HG03108 (cell line): Measurements from ENCODE around the gene ACOT13.
"Not testable (repeated sequence)": the region's sequence is repeated elsewhere in the genome, so short reads cannot be mapped to it uniquely, and the experiment has no call there.

ENCODE experiments used
- ATAC-seq: cut with Tn5 transposase; IDR thresholded peaks from one replicate; pipeline ENCODE4 v1.9.1; 2021; ENCODE audit warnings: moderate library complexity; ENCODE audit not compliant: unreplicated experiment

The ACOT13 gene

DNA sequence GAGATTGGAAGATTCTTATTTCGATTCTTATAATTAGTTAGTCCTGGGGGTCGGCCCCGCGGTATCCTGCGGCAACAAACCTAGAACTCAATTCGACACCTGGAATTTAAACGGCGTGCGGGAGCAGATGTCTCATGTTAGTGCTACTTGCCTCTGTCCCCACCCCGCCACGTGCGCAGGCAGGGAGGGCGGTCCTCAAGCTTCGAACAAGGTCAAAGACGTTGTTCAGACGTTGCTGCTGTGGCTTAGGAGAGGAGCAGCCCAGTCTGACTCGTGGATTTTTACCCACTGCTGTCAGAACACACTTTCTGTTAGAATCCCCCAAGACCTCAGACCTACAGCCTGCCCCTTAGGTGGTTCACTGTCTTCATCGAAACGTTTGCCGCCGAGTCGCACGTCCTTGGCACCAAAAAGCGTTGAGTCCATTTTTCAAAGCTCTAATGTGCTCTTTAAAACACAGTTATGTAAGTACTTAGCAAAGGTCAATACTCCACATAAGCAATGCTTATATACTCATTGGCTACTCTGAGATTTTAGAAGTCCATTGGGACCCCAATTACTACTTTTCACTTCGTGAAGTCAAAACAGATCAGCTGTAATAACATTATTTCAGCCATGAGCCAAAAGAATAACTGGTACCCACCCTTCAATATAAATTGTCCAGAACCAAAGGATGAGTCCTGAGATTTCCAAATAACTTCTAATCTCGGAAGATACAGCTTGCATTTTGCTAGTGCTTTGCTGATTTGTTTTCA, 54.8 kb downstream of the ACOT13 start:
- ATAC-seq = peak; percentile 35

GRCh38 chr6:24723270-24723669, 56.4 kb downstream of the ACOT13 start:
- ATAC-seq = no peak

GRCh38 chr6:24730653-24731052, 63.8 kb downstream of the ACOT13 start:
- not testable (repeated sequence) for ATAC-seq

GRCh38 chr6:24731456-24732134, 64.7 kb downstream of the ACOT13 start:
- ATAC-seq = not testable (repeated sequence)

GRCh38 chr6:24734166-24734565, 67.3 kb downstream of the ACOT13 start:
- no peak for ATAC-seq

- not testable (repeated sequence) for ATAC-seq
These were observed 67.8 kb downstream of the ACOT13 start for GRCh38 chr6:24734710-24735109.

DNA sequence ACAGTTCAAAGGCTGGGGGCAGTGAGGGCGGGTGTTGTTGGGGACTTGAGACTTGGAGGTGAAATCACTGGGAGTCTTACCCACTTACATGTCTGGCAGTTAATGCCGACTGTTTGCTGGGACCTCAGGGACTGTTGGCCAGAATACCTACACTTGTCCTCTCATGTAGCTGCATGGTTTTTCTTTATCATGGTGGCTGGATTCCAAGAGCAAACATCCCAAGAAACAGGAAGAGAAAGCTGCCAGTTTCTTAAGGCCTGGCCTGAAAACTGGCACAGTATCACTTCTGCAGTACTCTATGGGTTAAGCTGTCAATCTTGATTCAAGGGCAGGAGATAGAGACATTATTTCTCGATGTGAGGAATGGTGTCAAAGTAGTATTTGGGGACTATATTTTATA, 71.9 kb downstream of the ACOT13 start:
- no peak for ATAC-seq

GRCh38 chr6:24740861-24741260, 74.0 kb downstream of the ACOT13 start:
- ATAC-seq = no peak

DNA sequence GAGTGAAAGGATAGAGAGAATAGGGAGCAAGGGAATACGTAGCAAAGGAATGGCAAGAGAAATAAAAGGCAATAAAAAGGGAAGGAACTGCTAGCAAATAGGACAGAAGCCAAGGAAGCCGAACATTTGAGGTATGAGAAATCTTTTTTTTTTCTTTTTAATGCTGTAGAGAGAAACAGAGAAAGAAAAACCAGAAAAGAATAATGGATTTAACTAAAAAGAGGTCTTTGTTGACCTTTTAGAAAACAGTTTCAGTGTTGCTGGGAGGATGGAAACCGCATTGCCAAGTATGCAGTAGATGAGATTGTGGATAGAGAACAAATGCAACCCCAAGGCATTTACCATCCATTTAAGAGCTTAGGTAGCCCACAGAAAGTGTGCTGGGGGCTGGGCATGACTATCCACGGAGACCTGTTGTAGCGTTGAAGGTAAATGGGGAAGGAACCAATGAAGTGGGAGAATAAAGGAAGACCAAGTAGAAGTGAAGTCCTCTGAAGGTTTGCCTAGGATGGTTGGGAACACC, 75.4 kb downstream of the ACOT13 start:
- no peak for ATAC-seq

GRCh38 chr6:24743265-24743943, 76.5 kb downstream of the ACOT13 start:
- ATAC-seq = peak; percentile 84

DNA sequence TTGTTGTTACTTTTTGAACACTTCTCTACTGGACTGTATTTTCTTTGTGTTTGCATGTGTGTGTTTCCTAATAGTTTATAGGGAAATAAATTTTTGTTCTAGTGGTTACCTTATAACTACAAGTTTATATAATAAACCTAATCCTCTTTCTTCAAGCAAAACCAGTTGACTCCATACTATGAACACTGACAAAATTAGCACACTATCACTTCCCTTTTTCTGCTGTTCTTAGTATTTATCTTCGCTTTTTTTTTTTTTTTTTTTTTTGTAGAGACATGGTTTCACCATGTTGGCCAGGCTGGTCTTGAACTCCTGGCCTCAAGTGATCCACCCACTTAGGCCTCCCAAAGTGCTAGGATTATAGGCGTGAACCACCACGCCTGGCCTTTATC, 77.1 kb downstream of the ACOT13 start:
- ATAC-seq = no peak

GRCh38 chr6:24744911-24745310, 78.0 kb downstream of the ACOT13 start:
- ATAC-seq = no peak

- no peak for ATAC-seq
These were observed 82.4 kb downstream of the ACOT13 start for GRCh38 chr6:24749297-24749696.

GRCh38 chr6:24750878-24751277, 84.0 kb downstream of the ACOT13 start:
- not testable (repeated sequence) for ATAC-seq

GRCh38 chr6:24752503-24752902, 85.6 kb downstream of the ACOT13 start:
- ATAC-seq = no peak

GRCh38 chr6:24752917-24753492, 86.1 kb downstream of the ACOT13 start:
- no peak for ATAC-seq

GRCh38 chr6:24753545-24753944, 86.7 kb downstream of the ACOT13 start:
- ATAC-seq = no peak

DNA sequence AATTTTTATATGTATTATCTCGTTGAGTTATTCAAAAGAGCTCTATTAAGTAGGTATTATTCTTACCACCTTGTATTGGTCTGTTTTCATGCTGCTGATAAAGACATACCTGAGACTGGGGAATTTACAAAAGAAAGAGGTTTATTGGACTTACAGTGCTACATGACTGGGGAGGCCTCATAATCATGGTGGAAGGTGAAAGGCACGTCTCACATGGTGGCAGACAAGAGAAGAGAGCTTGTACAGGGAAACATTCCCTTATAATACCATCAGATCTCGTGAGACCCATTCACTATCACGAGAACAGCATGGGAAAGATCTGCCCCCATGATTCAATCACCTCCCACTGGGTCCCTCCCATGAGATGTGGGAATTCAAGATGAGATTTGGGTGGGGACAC, 87.5 kb downstream of the ACOT13 start:
- not testable (repeated sequence) for ATAC-seq
